HepG2 (cell line): Measurements from ENCODE around the gene UQCC5. TPM values are rescaled to one million over a fixed set of nuclear protein-coding genes. Genes with fewer than 3 reads are reported as not detected.

Source experiments
- ATAC-seq: fragments of 200-7000 bp; cut with Tn5 transposase; 3 replicates; pipeline ENCODE4 v1.9.1; 2020; ENCODE audit warnings: mild to moderate bottlenecking, moderate library complexity
- BruUV-seq: library from RNA; stranded (reverse); fragments of 400-500 nt; replicated peaks from 2 replicates; lab custom pipeline; 2021; lab: Mats Ljungman, UMichigan
- CTCF ChIA-PET: fragments of 300-600 bp; formaldehyde crosslinking; extraction: SDS; loops from one replicate; lab custom pipeline; 2021; ENCODE audit warnings: low total read pairs, inconsistent platforms, low intra/inter-chr PET ratio; lab: Yijun Ruan, JAX
- POLR2A ChIA-PET: fragments of 350-600 bp; sonication (Branson Sonifier 250); formaldehyde crosslinking; loops from one replicate; lab custom pipeline; 2020; ENCODE audit warnings: antibody characterized with exemption, inconsistent platforms; lab: Yijun Ruan, JAX
- DNase-seq: peaks from one replicate; pipeline ENCODE4 v3.0.0-alpha.2; 2015; ENCODE audit warnings: low spot score
- FAIRE-seq: peaks from 3 replicates; lab custom pipeline; 2011; peaks lifted over from hg19 to GRCh38; lab: Jason Lieb, UNC
- H2AFZ ChIP-seq: one replicate; pipeline ENCODE4 v1.6.1; 2011; ENCODE audit warnings: low read length, inconsistent platforms
- H3K27ac ChIP-seq: fragments of 300-600 bp; 3 replicates; pipeline ENCODE4 v1.8.0; 2011; ENCODE audit warnings: mixed run types, mild to moderate bottlenecking, mixed read lengths, low read length, inconsistent platforms; ENCODE audit not compliant: insufficient read depth; ENCODE audit errors: extremely low read length
- H3K27me3 ChIP-seq, 2 experiments: fragments of 200-600 bp in 1 of 2; 2 replicates in 1 of 2; 3 replicates in 1 of 2; pipeline versions ENCODE4 v1.6.0 to v1.8.0; 2011; ENCODE audit warnings: low read length in 2 of 2, mild to moderate bottlenecking in 2 of 2, moderate library complexity in 2 of 2, inconsistent platforms in 1 of 2; ENCODE audit not compliant: insufficient read depth in 2 of 2, control insufficient read depth in 1 of 2
- H3K36me3 ChIP-seq, 2 experiments: fragments of 200-600 bp in 1 of 2; replicated peaks in 1 of 2; 2 replicates in 1 of 2; 3 replicates in 1 of 2; pipeline versions ENCODE4 v1.5.1 to v1.8.0; 2011; ENCODE audit warnings: low read length in 2 of 2, inconsistent platforms in 1 of 2; ENCODE audit not compliant: insufficient read depth in 2 of 2, control insufficient read depth in 1 of 2
- H3K4me1 ChIP-seq: 2 replicates; pipeline ENCODE4 v1.5.1; 2012; ENCODE audit warnings: low read length, inconsistent platforms; ENCODE audit not compliant: insufficient read depth
- H3K4me2 ChIP-seq: 2 replicates; pipeline ENCODE4 v1.6.0; 2011; ENCODE audit warnings: low read depth, low read length, inconsistent platforms
- H3K4me3 ChIP-seq, 3 experiments: fragments of 200-600 bp in 1 of 3; sonication (generic), shearing (Covaris generic) in 1 of 3; replicated peaks in 1 of 3; 2 replicates each; pipeline ENCODE4 v1.5.1; 2011 to 2016; ENCODE audit warnings: low read length in 3 of 3, inconsistent platforms in 2 of 3, low read depth in 2 of 3, mild to moderate bottlenecking in 2 of 3, control low read depth in 1 of 3, mixed read lengths in 1 of 3; ENCODE audit not compliant: insufficient read depth in 1 of 3
- H3K79me2 ChIP-seq: one replicate; pipeline ENCODE4 v1.6.1; 2011; ENCODE audit warnings: low read length, inconsistent platforms; ENCODE audit not compliant: insufficient read depth
- H3K9ac ChIP-seq: 2 replicates; pipeline ENCODE4 v1.6.0; 2011; ENCODE audit warnings: mild to moderate bottlenecking, low read depth, low read length, inconsistent platforms; ENCODE audit not compliant: insufficient read depth
- H3K9me3 ChIP-seq: 2 replicates; pipeline ENCODE4 v1.5.1; 2012; ENCODE audit warnings: mild to moderate bottlenecking, low read length
- H4K20me1 ChIP-seq: 2 replicates; pipeline ENCODE4 v1.6.0; 2011; ENCODE audit warnings: inconsistent platforms, mild to moderate bottlenecking, low read length, moderate library complexity; ENCODE audit not compliant: insufficient read depth
- ARNTL ChIP-seq: sonication (generic); formaldehyde crosslinking; IDR thresholded peaks from 2 replicates; pipeline ENCODE4 v1.4.0; 2020; ENCODE audit warnings: mild to moderate bottlenecking, missing genetic modification reagents
- BCL6 ChIP-seq: IDR thresholded peaks from 2 replicates; pipeline ENCODE4 v1.6.1; 2016; ENCODE audit warnings: missing genetic modification reagents, missing compliant biosample characterization
- KMT2A ChIP-seq: sonication (generic); formaldehyde crosslinking; IDR thresholded peaks from 2 replicates; pipeline ENCODE4 v1.4.0; 2020; ENCODE audit warnings: missing genetic modification reagents
- MIXL1 ChIP-seq: IDR thresholded peaks from 2 replicates; pipeline ENCODE4 v1.6.1; 2016
- MXD3 ChIP-seq: IDR thresholded peaks from 2 replicates; pipeline ENCODE4 v1.6.1; 2016; ENCODE audit warnings: mild to moderate bottlenecking, missing biosample characterization, missing genetic modification reagents
- NONO ChIP-seq, 2 experiments: fragments of 450-650 bp in 1 of 2; sonication (generic) in 1 of 2; formaldehyde crosslinking in 1 of 2; IDR thresholded peaks in 1 of 2; conservative IDR thresholded peaks in 1 of 2; 2 replicates each; pipeline versions ENCODE4 v1.6.1 to v1.8.0; 2017 to 2022; ENCODE audit warnings: mild to moderate bottlenecking in 1 of 2, missing genetic modification reagents in 1 of 2, moderate library complexity in 1 of 2
- NR2F1 ChIP-seq, 2 experiments: fragments of 450-650 bp in 1 of 2; formaldehyde crosslinking in 1 of 2; IDR thresholded peaks; 2 replicates each; pipeline versions ENCODE4 v1.5.0 to v1.6.1; 2016 to 2020; ENCODE audit warnings: mild to moderate bottlenecking in 1 of 2, missing compliant biosample characterization in 1 of 2, missing genetic modification reagents in 1 of 2, moderate library complexity in 1 of 2
- PBX2 ChIP-seq: IDR thresholded peaks from 2 replicates; pipeline ENCODE4 v1.6.1; 2016; ENCODE audit warnings: control low read depth
- SMAD3 ChIP-seq: sonication (generic); formaldehyde crosslinking; IDR thresholded peaks from 2 replicates; pipeline ENCODE4 v1.4.0; 2020; ENCODE audit warnings: missing genetic modification reagents
- TEF ChIP-seq: sonication (generic); formaldehyde crosslinking; IDR thresholded peaks from 2 replicates; pipeline ENCODE4 v1.5.0; 2020; ENCODE audit warnings: missing genetic modification reagents
- ZBTB3 ChIP-seq: sonication (generic); formaldehyde crosslinking; IDR thresholded peaks from 2 replicates; pipeline ENCODE4 v1.4.0; 2020; ENCODE audit warnings: low read depth, mild to moderate bottlenecking, moderate library complexity, missing genetic modification reagents, borderline replicate concordance
- ZNF446 ChIP-seq: sonication (generic); formaldehyde crosslinking; IDR thresholded peaks from 2 replicates; pipeline ENCODE4 v1.5.0; 2020; ENCODE audit warnings: mild to moderate bottlenecking, missing genetic modification reagents
- ZNF563 ChIP-seq: sonication (generic); formaldehyde crosslinking; IDR thresholded peaks from 2 replicates; pipeline ENCODE4 v1.8.0; 2022; ENCODE audit warnings: mild to moderate bottlenecking, moderate library complexity, missing genetic modification reagents
- ZNF691 ChIP-seq: sonication (generic); formaldehyde crosslinking; IDR thresholded peaks from 2 replicates; pipeline ENCODE4 v1.4.0; 2020; ENCODE audit warnings: missing genetic modification reagents, low read depth, mild to moderate bottlenecking, borderline replicate concordance
- WGBS: methylation state at CpG from one replicate; pipeline ENCODE4 v1.1.6; 2017; ENCODE audit warnings: low lambda C conversion rate; 5-methylcytosine and 5-hydroxymethylcytosine counted together
- in situ Hi-C: cut with HindIII; loops from 2 replicates; pipeline ENCODE4 v1.10.0; 2017; ENCODE audit warnings: low pct_unique_long_range_greater_than_20kb; ENCODE audit not compliant: extremely low pct_ligation_motif_present
- intact Hi-C: fragments of 100-400 bp; cut with micrococcal nuclease; formaldehyde crosslinking; loops from one replicate; pipeline ENCODE4 v1.10.0; 2022; ENCODE audit not compliant: unreplicated experiment
- polyA plus RNA-seq, 8 experiments: library from polyadenylated mRNA; depleted of rRNA in 3 of 8; stranded (reverse) in 7 of 8; unstranded in 1 of 8; fragments of >200 nt; fragmentation: Illumina TruSeq in 4 of 8; extraction: Trizol in 4 of 8; gene quantifications; 2 replicates each; pipeline versions ENCODE4 v1.2.1 to v1.2.3, GENCODE V29; 2011 to 2016; ENCODE audit warnings: low read depth in 4 of 8, missing spikeins in 1 of 8, mixed read lengths in 1 of 8; ENCODE audit not compliant: insufficient read depth in 1 of 8
- total RNA-seq, 5 experiments: library from RNA; depleted of rRNA; stranded (reverse); fragments of >200 nt; fragmentation: Illumina TruSeq; extraction: Trizol; gene quantifications; 2 replicates each; pipeline ENCODE4 v1.2.3, GENCODE V29; 2016; ENCODE audit warnings: low read depth in 1 of 5
- TF ChIP-seq, protein P1 (sequence below): sonication (generic); formaldehyde crosslinking; IDR thresholded peaks from 2 replicates; pipeline ENCODE4 v1.5.1; 2020; ENCODE audit warnings: missing genetic modification reagents, mild to moderate bottlenecking, borderline replicate concordance
- TF ChIP-seq, protein P2 (sequence below): sonication (generic); formaldehyde crosslinking; IDR thresholded peaks from 2 replicates; pipeline ENCODE4 v1.8.0; 2022; ENCODE audit warnings: missing genetic modification reagents, mild to moderate bottlenecking, borderline replicate concordance

Gene UQCC5
- total and polyA plus RNA-seq, 2 of the 13 experiments (the other 11 are each of a cell fraction or from before 2014, with no cell fraction given) = 15.4 to 29.5 TPM

- TF ChIP-seq, protein P1, sequence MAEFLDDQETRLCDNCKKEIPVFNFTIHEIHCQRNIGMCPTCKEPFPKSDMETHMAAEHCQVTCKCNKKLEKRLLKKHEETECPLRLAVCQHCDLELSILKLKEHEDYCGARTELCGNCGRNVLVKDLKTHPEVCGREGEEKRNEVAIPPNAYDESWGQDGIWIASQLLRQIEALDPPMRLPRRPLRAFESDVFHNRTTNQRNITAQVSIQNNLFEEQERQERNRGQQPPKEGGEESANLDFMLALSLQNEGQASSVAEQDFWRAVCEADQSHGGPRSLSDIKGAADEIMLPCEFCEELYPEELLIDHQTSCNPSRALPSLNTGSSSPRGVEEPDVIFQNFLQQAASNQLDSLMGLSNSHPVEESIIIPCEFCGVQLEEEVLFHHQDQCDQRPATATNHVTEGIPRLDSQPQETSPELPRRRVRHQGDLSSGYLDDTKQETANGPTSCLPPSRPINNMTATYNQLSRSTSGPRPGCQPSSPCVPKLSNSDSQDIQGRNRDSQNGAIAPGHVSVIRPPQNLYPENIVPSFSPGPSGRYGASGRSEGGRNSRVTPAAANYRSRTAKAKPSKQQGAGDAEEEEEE = no peak
- TF ChIP-seq, all 625 proteins: peak for 11
Observed at GRCh38 chr3:52537165-52537620, 788 bp downstream of the UQCC5 start (continued).

DNA sequence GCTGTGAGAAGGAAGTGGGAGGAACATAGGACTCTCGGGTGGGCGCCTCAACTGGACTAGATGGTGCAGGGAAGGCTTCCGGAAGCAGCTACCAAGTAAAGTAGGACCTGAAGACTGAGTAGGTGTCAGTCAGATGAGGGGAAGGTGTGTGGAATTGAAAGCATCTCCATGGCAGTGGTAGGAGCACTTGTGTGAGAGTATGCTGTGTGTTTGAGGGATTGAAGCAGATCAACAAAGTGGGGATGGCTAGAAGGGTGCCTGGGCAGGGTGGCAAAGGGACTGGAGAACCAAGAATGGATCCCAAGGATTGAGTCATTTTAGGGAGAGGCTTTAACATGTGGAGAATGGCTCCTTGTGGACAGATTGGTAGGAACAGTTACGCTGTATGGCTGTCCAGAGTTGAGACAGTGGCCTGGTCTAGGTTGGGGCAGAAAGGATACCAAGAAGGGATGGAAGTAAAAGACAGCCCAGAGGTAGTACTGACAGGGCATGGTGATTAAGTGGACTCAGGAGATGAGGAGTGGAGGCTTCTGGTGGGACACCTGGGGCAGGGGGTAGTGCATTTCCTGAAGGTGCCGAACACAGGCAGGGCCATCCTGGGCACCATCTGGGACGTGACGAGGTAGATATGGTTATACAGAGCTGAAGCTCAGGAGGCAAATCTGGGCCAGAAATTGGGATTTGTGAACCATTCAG lies 1.5 kb downstream of the UQCC5 start:
- Histone ChIP-seq H3K4me1 (peaks cover 50% of the 10 kb centered on the region), H3K27me3 (no peaks in the 10 kb centered on the region; a peak in 1 of 5 replicates), H3K4me2 (peak overlapping the region; percentile 98), H3K9me3 (no peaks in the 10 kb centered on the region), H3K9ac (peak overlapping the region; percentile 93), H3K36me3 (peaks cover 0 to 18% of the 10 kb centered on the region in 2 experiments; a peak in 3 of 5 replicates), H3K27ac (peak overlapping the region; percentile 87), H2AFZ (no peak overlapping the region), H4K20me1 (peaks cover 12% of the 10 kb centered on the region), H3K4me3 (peak overlapping the region; percentile 54 to 86 (median 62)), H3K79me2 (peaks cover 45% of the 10 kb centered on the region)
- DNase-seq (no peak), FAIRE-seq (no peak), ATAC-seq (no peak)
- 74% methylated on average over 7 of the region's 7 CpGs for WGBS
- intact Hi-C loops (no loop called here), in situ Hi-C loops (no loop called here)
- CTCF ChIA-PET = no interaction called here
- POLR2A ChIA-PET = no interaction called here
- BruUV-seq = no TSS peak
- TF ChIP-seq MIXL1 = no peak
- no peak for TF ChIP-seq ZBTB3
- TF ChIP-seq ZNF446 = no peak
- TF ChIP-seq ZNF691 (CRISPR knock-in tag) = no peak
- TF ChIP-seq, protein P2, sequence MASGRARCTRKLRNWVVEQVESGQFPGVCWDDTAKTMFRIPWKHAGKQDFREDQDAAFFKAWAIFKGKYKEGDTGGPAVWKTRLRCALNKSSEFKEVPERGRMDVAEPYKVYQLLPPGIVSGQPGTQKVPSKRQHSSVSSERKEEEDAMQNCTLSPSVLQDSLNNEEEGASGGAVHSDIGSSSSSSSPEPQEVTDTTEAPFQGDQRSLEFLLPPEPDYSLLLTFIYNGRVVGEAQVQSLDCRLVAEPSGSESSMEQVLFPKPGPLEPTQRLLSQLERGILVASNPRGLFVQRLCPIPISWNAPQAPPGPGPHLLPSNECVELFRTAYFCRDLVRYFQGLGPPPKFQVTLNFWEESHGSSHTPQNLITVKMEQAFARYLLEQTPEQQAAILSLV (CRISPR knock-in tag) = peak; percentile 7; the same call in 1 of the 2 replicates
- no peak for TF ChIP-seq TEF (CRISPR knock-in tag)
- no peak for TF ChIP-seq BCL6
- TF ChIP-seq ZNF563 = no peak
- TF ChIP-seq NR2F1 (CRISPR knock-in tag; IDR thresholded peaks at IDR 0.05) = no peak
- no peak for TF ChIP-seq ARNTL (CRISPR knock-in tag)
- TF ChIP-seq NONO (IDR thresholded peaks at IDR 0.05) = no peak
- TF ChIP-seq NONO (CRISPR knock-in tag; conservative IDR thresholded peaks at IDR 0.05) = 0 out of 2 replicates have a peak, but pooled peaks have one; percentile 7
- TF ChIP-seq SMAD3 (CRISPR knock-in tag) = no peak
- no peak for TF ChIP-seq PBX2 (CRISPR knock-in tag)
- no peak for TF ChIP-seq KMT2A (CRISPR knock-in tag)
- TF ChIP-seq MXD3 (CRISPR knock-in tag) = no peak
